NOMO-1 treated with dmso at 0.1 percent for 144 hours (cell line): ENCODE measurements around the gene GDF3.
"Not testable (repeated sequence)": the region's sequence is repeated elsewhere in the genome, so short reads cannot be mapped to it uniquely, and the experiment has no call there.

Source experiments
- DNase-seq: peaks from one replicate; lab custom pipeline; 2025; ENCODE audit not compliant: unreplicated experiment; lab: John Stamatoyannopoulos, UW

The GDF3 gene

GRCh38 chr12:7695566-7696197 lies at the start of gene GDF3:
TSS of gene GDF3 (minus strand) at chr12:7695775. CDS start at chr12:7695728, 47 bp downstream.
- DNase-seq = no peak

DNA sequence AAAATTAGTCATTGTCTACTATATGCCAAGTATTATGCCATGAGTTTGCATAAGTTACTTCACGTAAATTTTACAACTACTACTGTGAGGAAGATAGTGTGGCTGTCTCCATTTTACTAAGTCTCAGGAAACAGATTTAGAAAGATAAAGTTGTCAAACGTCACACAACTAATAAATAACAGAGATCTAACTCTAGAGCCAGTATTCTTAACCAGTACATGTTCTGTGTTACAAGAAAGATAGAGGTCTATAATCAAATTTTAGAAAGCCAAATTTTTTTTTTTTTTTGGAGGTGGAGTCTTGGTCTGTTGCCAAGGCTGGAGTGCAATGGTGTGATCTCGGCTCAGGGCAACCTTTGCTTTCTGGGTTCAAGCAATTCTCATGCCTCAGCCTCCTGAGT lies 37.4 kb upstream of the GDF3 start:
- no peak for DNase-seq

DNA sequence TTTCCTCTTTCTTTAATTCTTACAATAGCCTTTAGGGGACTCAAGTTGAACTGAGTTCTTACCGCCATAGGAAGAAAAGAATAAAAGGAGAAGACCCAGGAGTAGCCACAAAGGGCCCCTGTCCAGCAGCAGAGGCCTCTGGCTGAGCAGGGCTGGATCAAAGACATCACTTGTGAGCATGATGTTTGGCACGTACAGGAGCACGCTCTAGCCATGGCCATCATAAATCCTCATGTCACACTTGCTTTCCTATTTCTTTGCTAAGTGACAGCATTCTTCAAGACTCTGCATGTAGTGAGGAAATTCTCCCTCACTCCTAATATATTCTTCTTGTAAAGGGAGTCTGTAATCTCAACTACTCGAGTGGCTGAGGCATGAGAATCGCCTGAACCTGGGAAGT lies 35.9 kb upstream of the GDF3 start:
- DNase-seq = no peak

DNA sequence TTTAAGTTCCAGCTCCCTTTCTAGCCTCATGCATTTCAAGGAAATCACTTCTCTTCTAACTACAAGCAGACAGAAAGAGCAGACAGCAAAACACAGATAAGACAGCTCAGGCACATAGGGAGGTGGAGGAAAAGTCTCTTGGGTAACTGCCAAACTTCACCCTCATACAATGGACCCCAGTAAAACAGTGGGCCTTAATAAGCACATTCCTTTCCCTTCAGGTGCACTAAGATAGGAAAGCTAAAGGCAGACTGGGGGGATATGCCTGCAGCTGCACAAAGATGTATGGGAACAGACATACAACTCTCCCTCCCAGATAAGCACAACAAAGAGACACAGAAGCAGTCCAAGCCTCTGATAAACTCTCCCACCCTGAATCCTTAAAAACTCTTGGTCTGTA lies 35.4 kb upstream of the GDF3 start:
- DNase-seq = not testable (repeated sequence)

DNA sequence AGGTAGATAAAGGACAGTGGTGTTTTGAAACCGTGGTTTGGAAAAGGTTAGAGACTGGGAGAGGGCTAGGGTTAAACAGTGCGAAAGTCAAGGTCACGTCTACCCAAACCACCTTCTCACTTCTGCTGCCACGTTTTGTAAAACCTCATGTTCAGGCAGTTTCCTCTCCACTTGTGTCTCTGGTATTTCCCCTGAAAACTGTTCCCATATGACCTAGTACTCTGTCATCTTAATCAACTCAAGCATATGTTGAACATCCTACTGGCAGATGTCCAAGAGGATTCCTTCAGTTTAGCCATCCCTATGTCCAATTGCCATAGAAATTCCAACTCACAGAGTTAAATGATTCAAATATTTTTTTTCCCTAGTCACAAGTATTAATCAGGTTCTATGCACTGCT lies 34.2 kb upstream of the GDF3 start:
- no peak for DNase-seq

- no peak for DNase-seq
These were observed 28.4 kb upstream of the GDF3 start for GRCh38 chr12:7723926-7724325.

DNA sequence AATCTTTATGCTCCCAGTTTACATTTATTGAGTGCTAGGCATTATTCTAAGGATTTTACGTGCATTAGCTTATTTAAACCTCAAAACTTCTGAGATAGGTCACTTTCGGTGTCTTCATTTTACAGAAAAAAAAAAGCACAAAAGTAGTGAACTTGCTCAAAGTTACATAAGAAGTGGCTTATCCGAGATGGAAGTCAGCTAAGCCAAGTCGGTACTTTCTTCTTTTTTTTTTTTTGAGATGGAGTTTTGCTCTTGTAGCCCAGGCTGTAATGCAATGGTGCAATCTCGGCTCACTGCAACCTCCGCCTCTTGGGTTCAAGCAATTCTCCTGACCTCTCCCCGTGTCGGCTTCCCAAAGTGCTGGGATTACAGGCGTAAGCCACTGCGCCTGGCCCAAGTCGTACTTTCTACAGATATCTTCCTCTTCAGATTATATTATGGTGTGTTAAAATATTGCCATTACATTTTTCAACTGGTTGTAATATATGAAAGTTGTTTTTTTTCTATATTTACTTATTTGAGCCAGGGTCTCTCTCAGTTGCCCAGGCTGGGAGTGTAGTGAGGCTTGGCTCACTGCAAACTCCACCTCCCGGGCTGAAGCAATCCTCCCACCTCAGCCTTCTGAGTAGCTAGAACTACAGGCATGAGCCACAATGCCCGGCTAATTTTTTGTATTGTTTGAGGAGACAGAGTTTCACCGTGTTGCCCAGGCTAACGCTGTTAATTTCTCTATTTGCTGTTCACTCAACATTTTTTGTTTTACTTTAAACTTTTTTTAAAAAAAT lies 24.6 kb upstream of the GDF3 start:
- peak; percentile 22 for DNase-seq

GRCh38 chr12:7716381-7716780 lies 20.8 kb upstream of the GDF3 start:
- DNase-seq = peak; percentile 51

GRCh38 chr12:7712841-7713442 lies 17.4 kb upstream of the GDF3 start:
- DNase-seq = no peak

DNA sequence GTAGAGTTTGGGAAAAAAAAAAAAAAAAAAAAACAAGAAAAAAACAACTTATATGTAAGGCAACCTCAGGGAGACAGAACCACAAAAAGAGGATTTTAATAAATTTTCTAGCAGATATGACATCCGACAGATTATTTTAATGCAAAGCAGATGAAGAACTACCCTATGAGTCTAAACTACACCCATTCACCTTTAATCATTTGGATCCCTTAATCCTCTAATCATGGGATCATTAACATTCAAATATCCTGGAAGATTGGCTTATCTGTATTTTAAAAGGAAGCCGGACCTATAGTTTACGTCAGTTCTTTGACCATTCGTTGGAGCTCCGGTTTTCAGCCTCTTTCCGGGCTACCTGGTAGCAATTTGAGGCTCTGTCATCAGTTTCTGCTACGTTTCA lies 15.6 kb upstream of the GDF3 start, which contains the start of gene DPPA3:
TSS of gene DPPA3 (plus strand) at position 301 of the 400 bp plus-strand sequence. CDS start 138 bp downstream, outside the sequence.
- DNase-seq = no peak

DNA sequence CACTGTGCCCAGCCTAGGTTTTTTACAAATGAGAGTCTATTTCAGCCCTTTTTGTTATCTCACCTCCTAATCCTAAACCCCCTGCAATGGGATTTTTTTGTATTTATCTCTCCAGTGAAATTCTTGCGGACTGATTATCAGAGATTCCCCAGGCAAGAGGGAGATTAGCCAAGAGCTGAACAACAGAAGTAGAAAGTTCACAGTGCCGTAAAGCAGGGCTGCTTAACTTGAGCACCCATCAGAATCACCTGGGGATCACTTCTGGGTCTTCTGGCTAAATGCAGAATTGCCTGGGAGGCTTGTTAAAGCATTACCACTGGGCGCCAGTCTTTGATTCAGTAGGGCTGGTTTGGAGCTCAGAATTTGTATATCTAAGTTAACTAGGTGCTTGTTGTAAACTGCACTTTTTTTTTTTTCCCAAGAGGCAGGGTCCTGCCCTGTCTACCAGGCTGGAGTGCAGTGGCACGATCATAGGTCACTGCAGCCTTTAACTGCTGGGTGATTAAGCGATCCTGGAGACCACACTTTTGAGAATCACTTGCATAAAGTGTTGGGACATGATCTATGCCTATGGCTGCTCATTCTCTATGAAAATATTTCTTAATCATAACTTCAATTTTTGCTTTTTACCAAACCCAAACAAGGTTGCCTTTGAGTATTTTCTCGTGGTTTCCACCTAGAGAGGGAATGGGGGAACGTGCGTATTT lies 14.5 kb upstream of the GDF3 start:
- no peak for DNase-seq

DNA sequence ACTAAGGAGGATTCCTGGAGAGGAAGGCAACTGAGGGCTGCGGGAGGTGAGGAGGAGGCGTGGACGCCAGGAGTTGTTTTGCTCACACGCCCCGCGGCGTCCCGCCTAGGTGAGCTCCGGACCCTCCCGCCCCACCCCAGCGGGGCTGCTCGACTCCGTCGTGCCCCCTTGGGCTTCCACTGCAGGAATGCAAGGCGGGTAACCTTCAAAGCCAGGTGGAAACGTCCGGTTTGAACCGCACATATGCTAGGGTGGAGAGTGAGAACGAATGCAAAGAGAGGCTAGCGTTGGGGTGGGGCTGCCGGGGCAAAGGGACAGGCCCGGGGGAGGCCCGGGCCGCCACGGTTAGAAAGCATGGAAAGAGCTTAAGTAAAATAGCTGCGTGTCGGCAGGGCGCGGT lies 10.3 kb upstream of the GDF3 start:
- DNase-seq = no peak

DNA sequence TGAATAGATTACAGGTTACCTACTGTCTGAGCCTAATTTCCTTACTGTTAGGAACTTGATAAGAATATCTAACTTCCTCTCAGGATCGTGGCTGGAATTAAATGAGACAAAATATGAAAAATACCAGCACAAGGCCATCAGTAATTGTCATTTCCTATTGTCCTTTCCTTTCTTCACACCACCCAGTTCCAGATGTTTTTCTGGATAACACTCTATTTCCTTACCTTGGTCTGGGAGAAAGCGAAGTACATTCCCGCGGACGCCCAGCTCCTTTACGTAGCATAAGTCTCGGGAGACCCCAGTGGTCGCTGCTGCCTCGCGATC lies 376 bp downstream of the GDF3 start:
- no peak for DNase-seq

GRCh38 chr12:7694556-7695236 lies 879 bp downstream of the GDF3 start:
- no peak for DNase-seq

DNA sequence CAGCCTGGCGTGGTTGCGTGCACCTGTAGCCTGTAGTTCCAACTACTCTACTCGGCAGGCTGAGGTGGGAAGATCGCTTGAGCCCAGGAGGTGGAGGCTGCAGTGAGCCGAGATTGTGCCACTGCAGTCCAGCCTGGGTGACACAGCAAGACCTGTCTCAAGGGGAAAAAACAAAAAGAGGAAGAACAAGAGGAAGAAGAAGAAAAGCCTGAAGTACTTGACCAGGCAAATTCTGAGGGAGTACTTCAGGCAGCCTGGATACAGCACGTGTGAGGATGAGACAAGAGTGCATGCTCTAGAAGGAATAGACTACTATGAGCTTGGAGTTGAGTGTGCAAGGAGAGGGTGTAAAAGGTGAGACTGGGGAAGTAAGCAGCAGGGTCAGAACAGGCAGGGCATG lies 1.8 kb downstream of the GDF3 start:
- no peak for DNase-seq

- no peak for DNase-seq
These were observed 14.0 kb downstream of the GDF3 start for GRCh38 chr12:7681535-7681934.

DNA sequence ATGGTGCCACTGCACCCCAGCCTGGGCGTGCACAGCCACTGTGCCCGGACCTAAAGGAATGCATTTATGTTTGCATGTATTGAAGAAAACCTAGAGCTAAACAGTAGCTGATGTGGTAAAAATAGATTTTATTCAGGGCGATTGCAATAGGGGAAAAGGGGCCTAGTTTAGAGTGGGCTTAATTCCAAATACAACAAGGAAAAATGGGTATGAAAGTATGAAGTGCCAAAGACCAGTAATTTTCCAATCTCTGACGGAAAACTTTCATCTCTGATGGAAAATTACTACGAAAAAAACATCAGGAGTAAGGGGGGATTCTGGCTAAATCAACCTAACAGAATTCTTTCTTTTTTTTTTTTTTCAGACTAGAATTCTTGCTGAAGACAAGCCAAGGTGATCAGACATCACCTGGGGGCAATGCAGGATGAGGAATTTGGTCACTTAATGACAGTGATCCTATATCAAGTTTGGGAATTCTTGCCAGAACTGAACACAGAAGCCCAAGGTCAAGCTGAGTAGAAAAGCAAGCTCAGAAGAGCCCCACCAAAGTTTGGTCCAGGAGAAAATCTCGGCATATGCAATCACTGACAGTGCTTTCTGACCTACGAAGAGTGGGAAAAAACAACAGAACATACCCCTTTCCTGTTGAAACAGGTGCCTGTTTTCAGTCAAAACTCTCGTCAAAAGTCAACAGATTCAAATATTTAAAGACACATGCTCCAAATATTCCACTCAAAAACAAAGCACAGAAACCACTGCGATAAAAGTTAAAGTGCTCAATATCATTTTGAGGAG lies 16.1 kb downstream of the GDF3 start:
- no peak for DNase-seq

GRCh38 chr12:7678744-7679143 lies 16.8 kb downstream of the GDF3 start:
- DNase-seq = peak; percentile 12

- peak; percentile 83 for DNase-seq
These were observed 18.1 kb downstream of the GDF3 start for GRCh38 chr12:7677432-7677888.

DNA sequence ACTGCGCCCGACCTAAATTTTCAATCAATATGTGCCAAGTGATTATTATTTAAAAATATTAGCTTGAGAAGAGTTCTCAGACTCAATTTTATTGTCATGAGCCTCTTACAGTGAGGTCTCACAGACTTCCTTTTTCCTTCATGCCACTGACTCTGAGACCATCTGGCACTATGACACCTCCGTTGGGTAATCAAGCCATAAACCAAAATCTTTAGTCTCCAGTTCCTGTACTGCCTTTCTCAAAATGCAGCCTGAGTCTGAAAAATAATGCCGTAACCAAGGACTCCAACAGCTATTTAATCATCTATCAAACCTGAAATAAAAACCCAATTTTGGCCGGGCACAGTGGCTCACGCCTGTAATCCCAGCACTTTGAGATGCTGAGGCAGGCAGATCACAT lies 20.1 kb downstream of the GDF3 start:
- DNase-seq = peak; percentile 68
